Neural crest cell (in vitro differentiated cells): ENCODE results near the gene ZPLD1. TPM values are rescaled to one million over a fixed set of nuclear protein-coding genes. Genes with fewer than 3 reads are reported as not detected.

Experiments
- DNase-seq: peaks from one replicate; pipeline ENCODE4 v3.0.0; 2021; ENCODE audit warnings: low read depth, mixed read lengths, low spot score
- H3K27ac Mint-ChIP-seq: one replicate; pipeline ENCODE4 v1.8.0; 2021; ENCODE audit warnings: mild to moderate bottlenecking, mixed read lengths; ENCODE audit not compliant: unreplicated experiment
- H3K27me3 Mint-ChIP-seq: 2 replicates; pipeline ENCODE4 v1.8.0; 2021; ENCODE audit warnings: low read depth, mild to moderate bottlenecking, mixed read lengths
- H3K36me3 Mint-ChIP-seq: 2 replicates; pipeline ENCODE4 v1.8.0; 2021; ENCODE audit warnings: low read depth, mild to moderate bottlenecking, mixed read lengths
- H3K4me1 Mint-ChIP-seq: 2 replicates; pipeline ENCODE4 v1.8.0; 2021; ENCODE audit warnings: mixed read lengths
- H3K4me3 Mint-ChIP-seq: one replicate; pipeline ENCODE4 v1.8.0; 2021; ENCODE audit warnings: mild to moderate bottlenecking, mixed read lengths
- H3K9me3 Mint-ChIP-seq: 2 replicates; pipeline ENCODE4 v1.8.0; 2021; ENCODE audit warnings: mixed read lengths
- CTCF ChIP-seq: fragments of 200-600 bp; sonication (generic); conservative IDR thresholded peaks from 2 replicates; pipeline ENCODE4 v1.5.0; 2021; ENCODE audit warnings: antibody characterized with exemption, mild to moderate bottlenecking
- total RNA-seq: library from RNA; stranded (reverse); gene quantifications from 2 replicates; pipeline ENCODE4 v1.2.1, GENCODE V29; 2021

Gene ZPLD1
- total RNA-seq, 1 donor from 2014 or later: not detected

- no peak for DNase-seq
- H3K36me3 Mint-ChIP-seq: no peaks in the 10 kb centered on the region
- H3K4me3 Mint-ChIP-seq: no peak overlapping the region
- H3K27me3 Mint-ChIP-seq: no peaks in the 10 kb centered on the region
- TF ChIP-seq CTCF: no peak
- no peak overlapping the region for H3K27ac Mint-ChIP-seq
- peaks cover 2% of the 10 kb centered on the region for H3K9me3 Mint-ChIP-seq
- H3K4me1 Mint-ChIP-seq: peaks cover 15% of the 10 kb centered on the region
These were observed 78.1 kb downstream of the ZPLD1 start for GRCh38 chr3:102512734-102513504.

GRCh38 chr3:102514241-102514640, 79.4 kb downstream of the ZPLD1 start:
- Mint-ChIP-seq H3K36me3 (no peaks in the 10 kb centered on the region), H3K4me1 (peaks cover 15% of the 10 kb centered on the region), H3K9me3 (peaks cover 2% of the 10 kb centered on the region), H3K27me3 (no peaks in the 10 kb centered on the region), H3K4me3 (no peak overlapping the region), H3K27ac (no peak overlapping the region)
- DNase-seq: no peak
- no peak for TF ChIP-seq CTCF

GRCh38 chr3:102521246-102521645, 86.4 kb downstream of the ZPLD1 start:
- H3K27ac Mint-ChIP-seq: no peak overlapping the region
- DNase-seq: no peak
- no peak overlapping the region for H3K4me3 Mint-ChIP-seq
- no peaks in the 10 kb centered on the region for H3K36me3 Mint-ChIP-seq
- H3K9me3 Mint-ChIP-seq: no peaks in the 10 kb centered on the region
- H3K27me3 Mint-ChIP-seq: no peaks in the 10 kb centered on the region
- TF ChIP-seq CTCF: no peak
- no peaks in the 10 kb centered on the region for H3K4me1 Mint-ChIP-seq

GRCh38 chr3:102525624-102526023, 90.8 kb downstream of the ZPLD1 start:
- Mint-ChIP-seq H3K9me3 (no peaks in the 10 kb centered on the region), H3K27me3 (no peaks in the 10 kb centered on the region), H3K36me3 (no peaks in the 10 kb centered on the region), H3K4me3 (no peak overlapping the region), H3K27ac (no peak overlapping the region), H3K4me1 (peaks cover 4% of the 10 kb centered on the region)
- no peak for TF ChIP-seq CTCF
- DNase-seq: no peak

- Mint-ChIP-seq H3K9me3 (no peaks in the 10 kb centered on the region), H3K27ac (no peak overlapping the region), H3K36me3 (no peaks in the 10 kb centered on the region), H3K27me3 (no peaks in the 10 kb centered on the region), H3K4me3 (no peak overlapping the region), H3K4me1 (peaks cover 4% of the 10 kb centered on the region)
- no peak for DNase-seq
- TF ChIP-seq CTCF: no peak
These were observed 92.0 kb downstream of the ZPLD1 start for GRCh38 chr3:102526865-102527264.
